ENCODE measurements around the gene DNAJC13.

DNA sequence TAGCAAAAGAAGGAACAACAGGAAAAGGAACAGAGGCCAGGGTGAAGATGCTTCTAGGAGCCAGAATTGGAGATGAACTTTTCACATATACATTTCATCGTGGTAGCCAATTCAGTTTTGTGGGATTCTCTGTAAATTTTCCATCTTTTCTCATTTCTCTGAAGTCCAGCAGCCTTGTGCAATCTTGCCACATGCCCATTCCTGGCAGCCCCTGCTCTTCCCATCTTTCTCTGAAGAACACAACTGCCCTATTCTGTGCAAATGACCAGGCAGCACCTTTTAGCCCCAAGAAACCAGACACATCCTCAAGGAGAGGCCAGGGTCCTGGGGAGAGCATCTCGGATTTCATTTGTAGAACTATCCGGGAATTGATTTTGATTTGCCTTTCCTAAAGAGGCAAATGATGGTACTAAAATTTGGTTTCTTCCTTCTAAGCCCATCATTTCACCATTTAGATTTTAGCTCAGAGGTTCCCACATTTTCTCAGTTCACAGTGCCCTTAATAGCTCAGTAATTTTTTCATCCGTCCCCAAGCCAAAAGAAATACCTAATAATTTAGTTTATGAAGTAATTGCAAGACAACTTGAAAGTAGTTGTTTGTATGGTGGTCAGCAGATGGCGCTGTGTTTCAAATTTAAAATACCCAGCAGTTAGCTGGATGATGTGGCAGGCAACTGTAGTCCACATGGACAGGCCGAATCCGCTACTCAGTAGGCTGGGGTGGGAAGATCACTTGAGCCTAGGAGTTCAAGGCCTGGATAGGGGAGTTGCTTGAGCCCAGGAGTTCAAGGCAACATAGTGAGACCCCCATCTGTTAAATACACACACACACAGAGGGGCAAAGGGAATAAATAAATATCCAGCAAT is 118.5 kb downstream of the DNAJC13 start:
- TF ChIP-seq, protein P1, sequence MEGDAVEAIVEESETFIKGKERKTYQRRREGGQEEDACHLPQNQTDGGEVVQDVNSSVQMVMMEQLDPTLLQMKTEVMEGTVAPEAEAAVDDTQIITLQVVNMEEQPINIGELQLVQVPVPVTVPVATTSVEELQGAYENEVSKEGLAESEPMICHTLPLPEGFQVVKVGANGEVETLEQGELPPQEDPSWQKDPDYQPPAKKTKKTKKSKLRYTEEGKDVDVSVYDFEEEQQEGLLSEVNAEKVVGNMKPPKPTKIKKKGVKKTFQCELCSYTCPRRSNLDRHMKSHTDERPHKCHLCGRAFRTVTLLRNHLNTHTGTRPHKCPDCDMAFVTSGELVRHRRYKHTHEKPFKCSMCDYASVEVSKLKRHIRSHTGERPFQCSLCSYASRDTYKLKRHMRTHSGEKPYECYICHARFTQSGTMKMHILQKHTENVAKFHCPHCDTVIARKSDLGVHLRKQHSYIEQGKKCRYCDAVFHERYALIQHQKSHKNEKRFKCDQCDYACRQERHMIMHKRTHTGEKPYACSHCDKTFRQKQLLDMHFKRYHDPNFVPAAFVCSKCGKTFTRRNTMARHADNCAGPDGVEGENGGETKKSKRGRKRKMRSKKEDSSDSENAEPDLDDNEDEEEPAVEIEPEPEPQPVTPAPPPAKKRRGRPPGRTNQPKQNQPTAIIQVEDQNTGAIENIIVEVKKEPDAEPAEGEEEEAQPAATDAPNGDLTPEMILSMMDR (IDR thresholded peaks at IDR 0.05) = peak in 5 of 7 experiments; percentile 28 to 69 (median 61)
- no peak for TF ChIP-seq POLR2A (IDR thresholded peaks at IDR 0.05)
- no peak for TF ChIP-seq EP300 (IDR thresholded peaks at IDR 0.05)
